ENCODE results near the gene MEIKIN.

DNA sequence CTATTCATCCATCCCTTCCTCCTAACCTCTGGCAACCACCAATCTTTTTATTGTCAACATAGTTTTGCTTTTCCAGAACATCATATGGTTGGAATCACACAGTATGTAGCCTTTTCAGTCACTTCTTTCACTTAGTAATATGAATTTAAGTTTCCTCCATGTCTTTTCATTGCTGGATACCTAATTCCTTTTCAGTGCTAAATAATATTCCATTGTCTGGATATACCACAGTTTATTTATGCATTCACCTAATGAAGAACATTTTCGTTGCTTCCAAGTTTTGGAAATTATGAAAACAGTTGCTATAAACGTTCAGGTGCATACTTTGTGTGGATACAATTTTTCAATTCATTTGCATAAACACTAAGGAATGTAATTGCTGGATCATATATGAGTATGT lies 77.9 kb downstream of the MEIKIN start:
- TF ChIP-seq POLR2A (IDR thresholded peaks at IDR 0.05; ENCODE audit: extremely low read depth, insufficient read length) = no peak
- TF ChIP-seq, protein P1, sequence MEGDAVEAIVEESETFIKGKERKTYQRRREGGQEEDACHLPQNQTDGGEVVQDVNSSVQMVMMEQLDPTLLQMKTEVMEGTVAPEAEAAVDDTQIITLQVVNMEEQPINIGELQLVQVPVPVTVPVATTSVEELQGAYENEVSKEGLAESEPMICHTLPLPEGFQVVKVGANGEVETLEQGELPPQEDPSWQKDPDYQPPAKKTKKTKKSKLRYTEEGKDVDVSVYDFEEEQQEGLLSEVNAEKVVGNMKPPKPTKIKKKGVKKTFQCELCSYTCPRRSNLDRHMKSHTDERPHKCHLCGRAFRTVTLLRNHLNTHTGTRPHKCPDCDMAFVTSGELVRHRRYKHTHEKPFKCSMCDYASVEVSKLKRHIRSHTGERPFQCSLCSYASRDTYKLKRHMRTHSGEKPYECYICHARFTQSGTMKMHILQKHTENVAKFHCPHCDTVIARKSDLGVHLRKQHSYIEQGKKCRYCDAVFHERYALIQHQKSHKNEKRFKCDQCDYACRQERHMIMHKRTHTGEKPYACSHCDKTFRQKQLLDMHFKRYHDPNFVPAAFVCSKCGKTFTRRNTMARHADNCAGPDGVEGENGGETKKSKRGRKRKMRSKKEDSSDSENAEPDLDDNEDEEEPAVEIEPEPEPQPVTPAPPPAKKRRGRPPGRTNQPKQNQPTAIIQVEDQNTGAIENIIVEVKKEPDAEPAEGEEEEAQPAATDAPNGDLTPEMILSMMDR (IDR thresholded peaks at IDR 0.05; ENCODE audit: low read depth, low read length) = no peak
- TF ChIP-seq, protein P2, sequence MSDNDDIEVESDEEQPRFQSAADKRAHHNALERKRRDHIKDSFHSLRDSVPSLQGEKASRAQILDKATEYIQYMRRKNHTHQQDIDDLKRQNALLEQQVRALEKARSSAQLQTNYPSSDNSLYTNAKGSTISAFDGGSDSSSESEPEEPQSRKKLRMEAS (IDR thresholded peaks at IDR 0.05; ENCODE audit: low read depth, low read length) = no peak
- TF ChIP-seq MYC (IDR thresholded peaks at IDR 0.05; ENCODE audit: low read depth, low read length) = no peak

Data from NB4 (cell line).